HG03342 (cell line): ENCODE data around the gene CHPF2.

Experiments used
- ATAC-seq: cut with Tn5 transposase; IDR thresholded peaks from one replicate; pipeline ENCODE4 v1.9.1; 2021; ENCODE audit warnings: mild to moderate bottlenecking, moderate library complexity; ENCODE audit not compliant: unreplicated experiment

Gene CHPF2

GRCh38 chr7:151245360-151246101, 13.2 kb downstream of the CHPF2 start:
- peak; percentile 46 for ATAC-seq

- no peak for ATAC-seq
Measured at GRCh38 chr7:151246102-151246850, 14.0 kb downstream of the CHPF2 start.

- no peak for ATAC-seq
Measured at GRCh38 chr7:151246851-151247580, 14.7 kb downstream of the CHPF2 start.

GRCh38 chr7:151247611-151248345, 15.5 kb downstream of the CHPF2 start:
- ATAC-seq = no peak

GRCh38 chr7:151248346-151249033, 16.2 kb downstream of the CHPF2 start, which contains the start of gene SMARCD3:
TSS of gene SMARCD3 (minus strand) at chr7:151248694. CDS start at chr7:151248562, 132 bp downstream.
- no peak for ATAC-seq

GRCh38 chr7:151249034-151249731, 16.9 kb downstream of the CHPF2 start:
- ATAC-seq = no peak

- no peak for ATAC-seq
Measured at GRCh38 chr7:151249732-151250072, 17.4 kb downstream of the CHPF2 start.

- ATAC-seq = no peak
Measured at GRCh38 chr7:151250181-151251132, 18.2 kb downstream of the CHPF2 start.

- no peak for ATAC-seq
Measured at GRCh38 chr7:151251328-151251688, 19.0 kb downstream of the CHPF2 start.

GRCh38 chr7:151251689-151252560, 19.6 kb downstream of the CHPF2 start:
- no peak for ATAC-seq

GRCh38 chr7:151252561-151252835, 20.2 kb downstream of the CHPF2 start:
- ATAC-seq = no peak

GRCh38 chr7:151252961-151253711, 20.9 kb downstream of the CHPF2 start:
- no peak for ATAC-seq

- ATAC-seq = no peak
Measured at GRCh38 chr7:151254316-151254715, 22.0 kb downstream of the CHPF2 start.

GRCh38 chr7:151254851-151255250, 22.6 kb downstream of the CHPF2 start:
- no peak for ATAC-seq

- no peak for ATAC-seq
Measured at GRCh38 chr7:151255390-151255789, 23.1 kb downstream of the CHPF2 start.

GRCh38 chr7:151256410-151257045, 24.2 kb downstream of the CHPF2 start:
- ATAC-seq = no peak

- no peak for ATAC-seq
Measured at GRCh38 chr7:151257990-151258389, 25.7 kb downstream of the CHPF2 start.
